K562 treated with DMSO at 1 percent for 24 hours (cell line): ENCODE results near the gene VSNL1. TPM values are rescaled to one million over a fixed set of nuclear protein-coding genes. Genes with fewer than 3 reads are reported as not detected.

Source experiments
- total RNA-seq: library from RNA; unstranded; fragments of 300-600 nt; gene quantifications from 2 replicates; pipeline ENCODE4 v1.2.3, GENCODE V29; 2022; ENCODE audit warnings: low read depth; ENCODE audit not compliant: insufficient read depth

Gene VSNL1
- total RNA-seq, result not detected in 2 replicates

DNA sequence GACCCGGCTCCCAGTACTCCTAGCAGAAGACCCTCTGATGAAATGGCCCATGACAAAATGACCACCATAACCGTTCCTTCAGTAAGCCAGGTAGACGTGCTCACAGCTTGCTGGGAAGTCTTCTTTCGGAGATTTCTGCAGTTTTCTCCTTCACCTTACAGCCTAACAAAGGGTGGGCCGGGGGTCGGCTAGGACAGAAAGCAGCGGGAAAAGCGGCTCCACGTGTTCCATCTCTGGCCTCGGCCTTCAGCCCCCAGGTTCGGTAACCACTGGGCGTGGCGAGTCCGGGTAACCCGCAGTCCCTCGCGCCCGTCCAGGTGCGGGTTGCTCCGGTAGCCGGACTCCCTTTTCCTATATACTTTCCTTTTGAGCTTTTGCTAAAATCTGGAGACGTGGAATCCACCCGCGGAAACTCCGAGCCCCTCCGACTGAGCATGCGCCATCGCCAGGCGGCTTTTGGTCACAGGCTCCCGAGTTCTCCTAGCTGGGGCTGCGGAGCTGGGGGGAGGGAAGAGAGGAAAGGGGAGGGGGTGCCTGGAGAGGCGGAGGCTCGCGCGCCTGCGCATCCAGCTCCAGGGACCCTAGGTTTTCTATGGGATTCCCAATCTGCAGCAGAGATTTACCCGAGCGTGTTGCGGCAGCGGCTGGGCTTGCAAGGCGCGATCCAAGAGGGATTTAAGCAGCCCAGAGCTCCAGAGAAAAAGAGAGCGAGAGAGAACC, at the start of gene VSNL1:
VSNL1 (plus strand) TSS at position 604 of the 720 bp plus-strand sequence. CDS start 51,379 bp downstream, outside the sequence.

DNA sequence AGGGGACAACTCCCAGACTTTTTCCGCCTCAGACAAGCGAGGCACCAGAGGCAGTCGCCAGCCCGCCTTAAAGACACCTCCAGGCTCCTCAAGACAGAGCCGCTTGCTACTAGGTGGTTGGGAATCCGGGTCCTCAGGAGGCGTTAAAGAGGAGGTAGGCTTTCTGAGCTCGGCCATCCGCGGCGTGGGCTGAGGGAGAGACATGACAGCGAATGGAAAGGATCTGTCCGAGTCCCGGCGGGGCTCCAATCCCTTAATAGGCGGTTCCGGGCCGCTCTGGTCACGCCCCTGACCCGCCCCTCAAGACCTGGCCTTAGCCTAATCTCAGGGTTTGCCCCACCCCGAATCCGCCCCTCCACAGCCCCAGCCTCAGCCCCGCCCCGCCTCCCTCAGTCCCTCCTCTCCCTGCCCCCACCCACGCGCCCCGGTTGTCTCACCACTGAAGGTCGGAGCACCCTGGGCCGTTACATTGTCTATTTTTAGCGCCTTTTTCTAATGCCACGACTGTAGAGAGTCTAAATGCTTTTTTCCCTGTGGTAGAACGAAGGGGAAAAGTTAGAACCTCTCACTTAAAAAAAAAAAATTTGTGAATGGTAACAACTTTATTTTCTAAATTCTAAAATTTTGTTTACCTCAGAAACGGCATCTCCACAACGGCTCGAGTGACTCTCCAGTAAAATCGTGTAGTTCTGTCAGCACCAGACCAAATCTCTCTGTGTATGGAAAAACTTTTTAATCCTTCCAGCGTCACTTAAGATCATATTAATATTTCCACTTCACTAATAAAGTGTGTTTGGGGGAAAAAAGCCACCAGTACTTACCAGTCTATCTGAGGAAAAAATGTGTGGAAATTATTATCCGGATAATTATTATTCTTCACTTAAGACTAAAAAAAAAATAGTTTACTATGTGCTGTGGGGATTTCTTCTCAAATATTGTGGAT, 22.0 kb upstream of the VSNL1 start, which contains the start of gene RAD51AP2:
RAD51AP2 (minus strand) TSS at position 229 of the 943 bp plus-strand sequence; CDS start at position 204, 25 bp downstream.

Other genes starting within 250 kb of the VSNL1 start
- gene RAD51AP2, start 22.3 kb upstream of the VSNL1 start, total RNA-seq, result not detected in 2 replicates
- gene SMC6, start 213.1 kb downstream of the VSNL1 start, total RNA-seq, result 18.9 and 22.1 TPM in 2 replicates
- gene GEN1, start 213.4 kb downstream of the VSNL1 start, total RNA-seq, result 6.5 and 7.5 TPM in 2 replicates